Loucy (cell line): ENCODE data around the gene ZNF701.
"Not testable (repeated sequence)": the region's sequence is repeated elsewhere in the genome, so short reads cannot be mapped to it uniquely, and the experiment has no call there.

Source experiments
- H2AFZ ChIP-seq: fragments of 200-600 bp; sonication (generic); 2 replicates; pipeline ENCODE4 v1.6.0; 2016; ENCODE audit warnings: antibody characterized with exemption, mild to moderate bottlenecking, low read length, moderate library complexity
- H3F3A ChIP-seq: fragments of 200-600 bp; 2 replicates; pipeline ENCODE4 v1.6.0; 2016; ENCODE audit warnings: antibody characterized with exemption, low read depth, mild to moderate bottlenecking
- H3K27me3 ChIP-seq: fragments of 200-600 bp; sonication (generic); 2 replicates; pipeline ENCODE4 v1.6.1; 2014; ENCODE audit warnings: low read length, mild to moderate bottlenecking; ENCODE audit not compliant: insufficient read depth, poor library complexity, severe bottlenecking
- H3K36me3 ChIP-seq: fragments of 200-600 bp; sonication (generic); 2 replicates; pipeline ENCODE4 v1.6.1; 2016; ENCODE audit warnings: low read length; ENCODE audit not compliant: insufficient read depth
- H3K4me1 ChIP-seq: fragments of 200-600 bp; sonication (generic); 2 replicates; pipeline ENCODE4 v1.5.1; 2014; ENCODE audit warnings: low read length, mild to moderate bottlenecking; ENCODE audit not compliant: insufficient read depth, poor library complexity, severe bottlenecking
- H3K4me2 ChIP-seq: fragments of 200-600 bp; sonication (generic); 2 replicates; pipeline ENCODE4 v1.6.0; 2014; ENCODE audit warnings: antibody characterized with exemption, low read length, low read depth, mild to moderate bottlenecking; ENCODE audit not compliant: poor library complexity, severe bottlenecking
- H3K4me3 ChIP-seq: fragments of 200-600 bp; sonication (generic); 2 replicates; pipeline ENCODE4 v1.5.1; 2014; ENCODE audit warnings: low read length, mild to moderate bottlenecking, mixed read lengths; ENCODE audit not compliant: poor library complexity, severe bottlenecking
- H3K79me2 ChIP-seq: fragments of 200-600 bp; sonication (generic); 2 replicates; pipeline ENCODE4 v1.6.1; 2014; ENCODE audit warnings: low read length; ENCODE audit not compliant: insufficient read depth
- H3K9ac ChIP-seq: fragments of 200-600 bp; sonication (generic); 2 replicates; pipeline ENCODE4 v1.6.0; 2014; ENCODE audit warnings: mild to moderate bottlenecking, low read depth, low read length, moderate library complexity; ENCODE audit not compliant: poor library complexity, severe bottlenecking
- H3K9me2 ChIP-seq: fragments of 200-600 bp; sonication (generic); replicated peaks from 2 replicates; pipeline ENCODE4 v1.6.1; 2016; ENCODE audit warnings: low read depth, low read length, mixed read lengths
- H3K9me3 ChIP-seq: fragments of 200-600 bp; sonication (generic); 2 replicates; pipeline ENCODE4 v1.6.1; 2014; ENCODE audit warnings: mild to moderate bottlenecking, antibody characterized with exemption, low read length, low read depth; ENCODE audit not compliant: insufficient read depth
- H4K20me1 ChIP-seq: fragments of 200-600 bp; sonication (generic); 2 replicates; pipeline ENCODE4 v1.6.0; 2014; ENCODE audit warnings: antibody characterized with exemption, low read length, mild to moderate bottlenecking; ENCODE audit not compliant: insufficient read depth, poor library complexity, severe bottlenecking
- CTCF ChIP-seq: fragments of 200-600 bp; sonication (generic); conservative IDR thresholded peaks from 2 replicates; pipeline ENCODE4 v1.5.1; 2014; ENCODE audit warnings: mild to moderate bottlenecking, antibody characterized with exemption, low read length
- EZH2phosphoT487 ChIP-seq: fragments of 200-600 bp; IDR thresholded peaks from 2 replicates; pipeline ENCODE4 v1.6.1; 2018; ENCODE audit warnings: antibody characterized with exemption, mild to moderate bottlenecking, moderate library complexity, borderline replicate concordance

The ZNF701 gene

GRCh38 chr19:52554216-52554971, 15.7 kb upstream of the ZNF701 start:
- H3K9me3 ChIP-seq = peaks cover 21% of the 10 kb centered on the region
- H4K20me1 ChIP-seq = no peaks in the 10 kb centered on the region
- TF ChIP-seq CTCF (no peak), EZH2phosphoT487 (no peak)
- no peaks in the 10 kb centered on the region for H3K79me2 ChIP-seq
- no peak overlapping the region for H3K4me2 ChIP-seq
- H2AFZ ChIP-seq = no peak overlapping the region
- H3K4me3 ChIP-seq = no peak overlapping the region
- no peaks in the 10 kb centered on the region for H3K9me2 ChIP-seq
- H3F3A ChIP-seq = no peaks in the 10 kb centered on the region
- H3K9ac ChIP-seq = no peak overlapping the region
- H3K27me3 ChIP-seq = no peaks in the 10 kb centered on the region
- H3K36me3 ChIP-seq = peaks cover 63% of the 10 kb centered on the region
- no peaks in the 10 kb centered on the region for H3K4me1 ChIP-seq

GRCh38 chr19:52557231-52557995, 12.7 kb upstream of the ZNF701 start:
- H4K20me1 ChIP-seq = no peaks in the 10 kb centered on the region
- no peaks in the 10 kb centered on the region for H3K27me3 ChIP-seq
- no peak overlapping the region for H3K9ac ChIP-seq
- peaks cover 21% of the 10 kb centered on the region for H3K9me3 ChIP-seq
- no peaks in the 10 kb centered on the region for H3K79me2 ChIP-seq
- peaks cover 43% of the 10 kb centered on the region for H3K36me3 ChIP-seq
- H3K9me2 ChIP-seq = no peaks in the 10 kb centered on the region
- H3K4me3 ChIP-seq = no peak overlapping the region
- H2AFZ ChIP-seq = no peak overlapping the region
- TF ChIP-seq CTCF (no peak), EZH2phosphoT487 (no peak)
- H3K4me2 ChIP-seq = no peak overlapping the region
- no peaks in the 10 kb centered on the region for H3K4me1 ChIP-seq
- no peaks in the 10 kb centered on the region for H3F3A ChIP-seq

- not testable (repeated sequence) for H2AFZ ChIP-seq, H3K4me1 ChIP-seq, H3K4me2 ChIP-seq, H3K9ac ChIP-seq, H3K9me2 ChIP-seq, H3K27me3 ChIP-seq, H3K4me3 ChIP-seq, H3K79me2 ChIP-seq, H3F3A ChIP-seq, H4K20me1 ChIP-seq
- peaks cover 36% of the 10 kb centered on the region for H3K36me3 ChIP-seq
- H3K9me3 ChIP-seq = peaks cover 17% of the 10 kb centered on the region
Observed at GRCh38 chr19:52558732-52559445, 11.2 kb upstream of the ZNF701 start.

GRCh38 chr19:52561611-52562010, 8.5 kb upstream of the ZNF701 start:
- H3K36me3 ChIP-seq = peaks cover 14% of the 10 kb centered on the region; the same call in 1 of the 2 replicates
- not testable (repeated sequence) for H3K27me3 ChIP-seq, H3F3A ChIP-seq, H3K4me1 ChIP-seq, H3K9ac ChIP-seq, H3K79me2 ChIP-seq, H3K4me3 ChIP-seq, H4K20me1 ChIP-seq, H3K9me3 ChIP-seq, H3K9me2 ChIP-seq, H3K4me2 ChIP-seq, H2AFZ ChIP-seq
